Nucleus accumbens (tissue), 56 donors: Measurements from ENCODE around the gene FRYL.

Experiments used
- DNase-seq, 56 donors: peaks; one replicate each; lab custom pipeline; 2025; lab: John Stamatoyannopoulos, UW

FRYL gene

GRCh38 chr4:48575964-48576363, 204.1 kb downstream of the FRYL start:
- no peak for DNase-seq

- no peak for DNase-seq
These were observed 208.6 kb downstream of the FRYL start for GRCh38 chr4:48571471-48571870.

- no peak for DNase-seq
These were observed 209.3 kb downstream of the FRYL start for GRCh38 chr4:48570646-48571220.

- DNase-seq: no peak
These were observed 214.1 kb downstream of the FRYL start for GRCh38 chr4:48566034-48566384.

- no peak for DNase-seq
These were observed 214.6 kb downstream of the FRYL start for GRCh38 chr4:48565362-48566033.

- no peak for DNase-seq
These were observed 215.9 kb downstream of the FRYL start for GRCh38 chr4:48564151-48564550.

- no peak for DNase-seq
These were observed 221.3 kb downstream of the FRYL start for GRCh38 chr4:48558819-48559218.

- no peak for DNase-seq
These were observed 222.1 kb downstream of the FRYL start for GRCh38 chr4:48558026-48558425.

GRCh38 chr4:48557478-48557877, 222.6 kb downstream of the FRYL start:
- no peak for DNase-seq

GRCh38 chr4:48556268-48556667, 223.8 kb downstream of the FRYL start:
- no peak for DNase-seq

GRCh38 chr4:48554606-48555005, 225.5 kb downstream of the FRYL start:
- DNase-seq: no peak

GRCh38 chr4:48553720-48554119, 226.4 kb downstream of the FRYL start:
- no peak for DNase-seq

- peak in 19 of 56 donors; percentile 5 to 67 (median 14) for DNase-seq
These were observed 233.7 kb downstream of the FRYL start for GRCh38 chr4:48546336-48546735.

GRCh38 chr4:48543796-48544195, 236.3 kb downstream of the FRYL start:
- DNase-seq: peak in 2 of 56 donors; percentile 9 to 36

- no peak for DNase-seq
These were observed 237.2 kb downstream of the FRYL start for GRCh38 chr4:48542888-48543287.

GRCh38 chr4:48539597-48539996, 240.5 kb downstream of the FRYL start:
- DNase-seq: no peak

GRCh38 chr4:48538358-48538757, 241.7 kb downstream of the FRYL start:
- DNase-seq: no peak

GRCh38 chr4:48526406-48526805, 253.7 kb downstream of the FRYL start:
- no peak for DNase-seq

- DNase-seq: no peak
These were observed 261.9 kb downstream of the FRYL start for GRCh38 chr4:48518143-48518542.

- DNase-seq: no peak
These were observed 270.5 kb downstream of the FRYL start for GRCh38 chr4:48509543-48509942.

- DNase-seq: no peak
These were observed 273.4 kb downstream of the FRYL start for GRCh38 chr4:48506716-48507115.

- no peak for DNase-seq
These were observed 275.7 kb downstream of the FRYL start for GRCh38 chr4:48504352-48504751.

- DNase-seq: no peak
These were observed 276.1 kb downstream of the FRYL start for GRCh38 chr4:48504026-48504330.
